ENCODE measurements around the gene GNAT3. TPM values are rescaled to one million over a fixed set of nuclear protein-coding genes. Genes with fewer than 3 reads are reported as not detected.

GNAT3 gene
- total RNA-seq: not detected

DNA sequence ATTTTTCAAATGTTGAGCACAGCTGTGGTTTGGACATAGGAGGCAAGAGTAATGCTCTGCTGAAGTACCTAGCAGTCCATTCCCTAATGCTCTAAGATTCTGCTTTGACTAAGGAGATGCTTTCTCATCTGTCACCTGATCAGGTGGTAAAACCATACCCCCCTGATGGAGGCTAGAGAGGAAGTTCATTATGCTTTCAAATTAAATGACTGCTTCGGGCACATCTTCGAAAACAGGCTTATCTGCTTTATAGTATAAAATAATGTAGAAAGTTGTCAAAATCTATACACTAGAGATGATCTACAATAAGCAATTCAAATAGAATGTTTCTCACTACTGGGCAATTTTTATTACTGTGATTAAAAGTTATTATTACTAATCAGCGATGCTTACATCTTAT, at the start of gene GNAT3:
TSS of gene GNAT3 (minus strand) at position 101 of the 400 bp plus-strand sequence. CDS start 138 bp downstream, outside the sequence.
- H3K27me3 ChIP-seq (ENCODE audit: insufficient read depth, low read length): no peaks in the 10 kb centered on the region
- H3K4me1 ChIP-seq (ENCODE audit: insufficient read depth, low read length): peaks cover 4% of the 10 kb centered on the region
- H3K9me3 ChIP-seq (ENCODE audit: low read depth, low read length): no peaks in the 10 kb centered on the region
- no peak within 1 kb of the TSS for H3K4me3 ChIP-seq (ENCODE audit: low read length)

DNA sequence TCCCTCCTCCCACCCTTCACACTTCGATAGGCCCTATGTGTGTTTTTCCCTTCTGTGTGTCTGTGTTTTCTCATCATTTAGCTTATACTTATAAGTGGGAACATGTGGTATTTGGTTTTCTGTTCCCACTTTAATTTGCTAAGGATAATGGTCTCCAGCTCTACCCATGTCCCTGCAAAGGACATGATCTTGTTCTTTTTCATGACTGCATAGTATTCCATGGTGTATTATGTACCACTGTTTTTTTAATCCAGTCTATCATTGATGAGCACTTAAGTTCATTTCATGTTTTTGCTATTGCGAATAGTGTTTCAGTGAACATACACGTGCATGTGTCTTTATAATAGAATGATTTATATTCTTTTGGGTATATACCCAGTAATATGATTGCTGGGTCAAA, 46.3 kb upstream of the GNAT3 start:
- Histone ChIP-seq H3K4me3 (ENCODE audit: low read length) (no peak overlapping the region), H3K4me1 (ENCODE audit: insufficient read depth, low read length) (no peaks in the 10 kb centered on the region), H3K9me3 (ENCODE audit: low read depth, low read length) (no peaks in the 10 kb centered on the region), H3K27me3 (ENCODE audit: insufficient read depth, low read length) (no peaks in the 10 kb centered on the region)

DNA sequence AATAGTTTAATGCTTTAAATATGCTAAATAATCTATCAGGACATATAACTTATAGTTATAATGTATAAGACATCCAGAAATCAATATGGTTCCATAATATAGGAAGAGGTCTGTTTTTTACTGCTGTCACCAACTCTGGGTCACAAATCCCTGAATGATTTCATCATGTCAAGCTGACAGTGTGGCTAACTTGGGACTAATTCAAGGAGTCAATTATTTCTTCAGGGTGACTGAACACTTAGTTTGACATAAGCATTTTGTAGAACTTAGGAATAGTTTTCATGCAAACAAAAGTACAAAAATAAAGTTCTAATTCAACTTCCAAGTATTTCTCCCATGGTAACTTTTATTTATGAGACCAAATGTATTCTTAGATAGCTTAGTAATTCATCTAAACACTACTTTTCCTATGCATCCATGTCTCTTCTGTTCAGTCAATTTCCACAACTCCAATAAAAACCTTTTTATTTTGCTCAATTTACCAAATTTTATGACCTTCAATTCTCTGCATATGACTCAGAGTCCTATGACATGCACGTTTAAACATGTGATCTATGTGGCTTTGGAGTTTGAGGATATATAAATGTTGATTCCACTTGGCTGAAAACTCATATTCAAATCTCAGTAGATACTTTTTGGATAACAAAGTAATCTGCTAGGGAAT, 40.3 kb upstream of the GNAT3 start:
- Histone ChIP-seq H3K9me3 (ENCODE audit: low read depth, low read length) (no peaks in the 10 kb centered on the region), H3K4me1 (ENCODE audit: insufficient read depth, low read length) (no peaks in the 10 kb centered on the region), H3K27me3 (ENCODE audit: insufficient read depth, low read length) (no peaks in the 10 kb centered on the region), H3K4me3 (ENCODE audit: low read length) (no peak overlapping the region)

DNA sequence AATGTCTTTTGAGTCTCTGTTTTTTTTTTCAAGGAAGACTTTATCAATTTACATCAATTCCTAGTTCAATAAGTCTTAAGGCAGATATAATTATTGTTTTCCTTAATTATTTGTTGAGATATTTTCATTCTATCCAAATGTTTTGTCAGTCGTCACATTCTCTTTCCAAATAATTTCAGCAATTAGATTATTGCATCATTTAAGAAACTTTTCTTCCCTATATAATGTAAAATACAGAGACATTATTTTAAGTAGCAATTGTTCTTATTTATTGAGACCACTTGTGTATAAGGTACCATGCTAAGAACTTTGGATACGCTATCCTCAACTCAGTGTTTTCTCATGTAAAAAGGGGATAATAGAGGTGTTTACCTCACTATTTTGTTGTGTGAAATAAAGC, 38.1 kb upstream of the GNAT3 start:
- no peak overlapping the region for H3K4me3 ChIP-seq (ENCODE audit: low read length)
- no peaks in the 10 kb centered on the region for H3K9me3 ChIP-seq (ENCODE audit: low read depth, low read length)
- H3K27me3 ChIP-seq (ENCODE audit: insufficient read depth, low read length): no peaks in the 10 kb centered on the region
- H3K4me1 ChIP-seq (ENCODE audit: insufficient read depth, low read length): no peaks in the 10 kb centered on the region

DNA sequence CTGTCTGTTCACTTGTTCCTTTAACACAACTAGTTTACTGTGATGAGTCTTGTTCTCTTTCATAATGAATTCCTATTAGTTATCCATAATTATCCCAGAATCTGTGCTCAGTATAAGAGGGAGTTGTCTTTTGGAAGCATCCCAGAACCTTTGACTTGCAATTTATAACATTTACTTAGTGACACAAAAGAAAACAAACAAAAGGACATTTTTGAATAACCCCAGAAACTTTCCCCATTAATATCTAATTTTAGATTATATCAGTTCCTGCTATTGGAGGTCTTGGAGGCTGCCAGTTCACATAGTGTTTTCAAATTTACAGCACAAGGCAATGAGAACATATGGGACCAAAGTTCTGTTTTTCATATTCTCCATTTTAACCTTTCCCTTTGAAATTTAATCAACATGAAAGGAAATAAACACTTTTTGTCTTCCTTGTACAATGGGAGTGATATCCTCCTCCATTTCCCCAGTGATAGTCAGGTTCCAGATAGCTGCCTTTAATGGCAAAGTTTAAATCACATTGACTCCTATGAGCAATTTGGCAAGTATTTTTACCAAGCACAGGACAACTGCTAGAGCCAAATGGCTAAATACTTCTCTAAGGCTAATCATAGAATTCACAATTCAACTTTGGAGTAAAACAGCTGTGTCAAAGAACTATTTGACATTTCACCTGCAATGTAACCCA, 37.1 kb upstream of the GNAT3 start:
- H3K4me3 ChIP-seq (ENCODE audit: low read length): no peak overlapping the region
- H3K4me1 ChIP-seq (ENCODE audit: insufficient read depth, low read length): no peaks in the 10 kb centered on the region
- no peaks in the 10 kb centered on the region for H3K9me3 ChIP-seq (ENCODE audit: low read depth, low read length)
- no peaks in the 10 kb centered on the region for H3K27me3 ChIP-seq (ENCODE audit: insufficient read depth, low read length)

DNA sequence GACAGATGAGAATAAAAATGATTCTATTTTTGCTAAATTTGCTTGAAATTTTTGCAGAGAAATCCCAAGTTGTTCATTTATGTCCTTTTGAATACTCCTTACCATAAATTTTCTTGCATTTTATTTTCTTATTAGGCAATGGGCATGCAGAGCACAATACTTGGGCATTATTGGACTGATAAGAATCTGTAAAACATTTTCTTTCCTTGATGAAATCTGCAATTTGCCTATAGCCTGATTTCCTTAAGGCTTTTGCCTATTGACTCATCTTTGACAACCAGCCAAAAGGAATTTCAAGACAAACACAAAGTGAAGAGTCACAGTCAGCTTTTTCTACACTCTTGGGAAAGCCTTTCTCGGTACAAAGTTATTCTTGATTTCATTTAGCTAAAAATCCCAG, 30.5 kb upstream of the GNAT3 start:
- Histone ChIP-seq H3K9me3 (ENCODE audit: low read depth, low read length) (no peaks in the 10 kb centered on the region), H3K27me3 (ENCODE audit: insufficient read depth, low read length) (no peaks in the 10 kb centered on the region), H3K4me1 (ENCODE audit: insufficient read depth, low read length) (peaks cover 8% of the 10 kb centered on the region), H3K4me3 (ENCODE audit: low read length) (no peak overlapping the region)

DNA sequence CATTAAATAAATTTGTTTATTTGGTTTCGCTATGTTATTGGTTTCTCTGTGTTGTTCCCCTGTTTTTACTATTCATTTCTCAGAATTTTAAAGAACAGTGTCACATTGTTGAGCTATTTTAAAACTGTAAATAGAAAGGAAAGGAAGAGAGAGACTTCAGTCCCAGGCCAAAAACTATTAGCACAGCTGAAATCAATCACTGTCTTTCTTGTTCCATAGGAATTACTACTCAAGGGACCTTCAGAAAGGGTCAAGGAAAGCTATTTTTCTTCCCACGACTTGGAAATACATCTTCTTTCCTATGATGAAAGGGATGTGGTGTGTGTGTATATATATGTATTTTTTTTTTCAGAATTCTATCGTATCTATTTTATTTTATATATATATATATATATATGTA, 29.0 kb upstream of the GNAT3 start:
- Histone ChIP-seq H3K9me3 (ENCODE audit: low read depth, low read length) (no peaks in the 10 kb centered on the region), H3K4me1 (ENCODE audit: insufficient read depth, low read length) (peaks cover 8% of the 10 kb centered on the region), H3K27me3 (ENCODE audit: insufficient read depth, low read length) (no peaks in the 10 kb centered on the region), H3K4me3 (ENCODE audit: low read length) (no peak overlapping the region)

DNA sequence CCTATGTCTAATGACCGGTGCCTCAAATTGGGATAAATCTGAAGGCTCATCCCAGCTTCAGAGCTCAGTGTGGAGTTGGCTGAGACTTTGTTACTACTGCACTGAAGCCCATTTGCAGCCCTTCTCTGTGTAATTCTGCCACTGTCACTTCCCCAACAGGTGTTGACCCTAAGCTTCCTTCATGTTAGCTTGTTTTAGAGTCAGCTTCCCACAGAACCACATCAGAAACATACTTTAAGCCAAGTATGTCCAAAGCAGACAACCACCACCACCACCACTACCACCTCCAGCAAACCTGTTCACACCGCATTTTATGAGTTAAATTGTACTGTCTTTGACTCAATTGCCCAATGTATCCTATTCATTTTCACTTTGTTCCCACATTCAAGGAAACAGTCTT, 25.2 kb upstream of the GNAT3 start:
- Histone ChIP-seq H3K4me3 (ENCODE audit: low read length) (no peak overlapping the region), H3K27me3 (ENCODE audit: insufficient read depth, low read length) (no peaks in the 10 kb centered on the region), H3K9me3 (ENCODE audit: low read depth, low read length) (no peaks in the 10 kb centered on the region), H3K4me1 (ENCODE audit: insufficient read depth, low read length) (peaks cover 8% of the 10 kb centered on the region)

DNA sequence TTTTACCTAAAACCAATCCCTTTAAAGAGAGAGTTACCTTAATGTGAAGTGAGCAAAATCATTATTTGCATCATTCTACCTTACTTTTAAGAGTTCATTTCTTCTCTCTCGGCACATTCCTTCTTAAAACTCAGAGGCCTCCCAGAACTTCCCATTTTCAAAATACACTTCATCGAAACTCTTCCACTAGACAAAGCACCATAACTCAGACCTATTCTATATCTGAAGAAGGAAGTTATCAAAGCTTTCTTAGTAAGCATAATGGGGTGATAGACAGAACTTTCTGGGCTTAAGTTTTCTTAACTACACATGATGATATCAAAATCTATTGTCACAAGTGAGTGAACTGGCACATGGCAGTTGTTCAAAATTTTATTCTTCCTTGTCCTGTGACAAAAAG, 24.6 kb upstream of the GNAT3 start:
- H3K9me3 ChIP-seq (ENCODE audit: low read depth, low read length): no peaks in the 10 kb centered on the region
- peaks cover 8% of the 10 kb centered on the region for H3K4me1 ChIP-seq (ENCODE audit: insufficient read depth, low read length)
- H3K4me3 ChIP-seq (ENCODE audit: low read length): no peak overlapping the region
- H3K27me3 ChIP-seq (ENCODE audit: insufficient read depth, low read length): no peaks in the 10 kb centered on the region

DNA sequence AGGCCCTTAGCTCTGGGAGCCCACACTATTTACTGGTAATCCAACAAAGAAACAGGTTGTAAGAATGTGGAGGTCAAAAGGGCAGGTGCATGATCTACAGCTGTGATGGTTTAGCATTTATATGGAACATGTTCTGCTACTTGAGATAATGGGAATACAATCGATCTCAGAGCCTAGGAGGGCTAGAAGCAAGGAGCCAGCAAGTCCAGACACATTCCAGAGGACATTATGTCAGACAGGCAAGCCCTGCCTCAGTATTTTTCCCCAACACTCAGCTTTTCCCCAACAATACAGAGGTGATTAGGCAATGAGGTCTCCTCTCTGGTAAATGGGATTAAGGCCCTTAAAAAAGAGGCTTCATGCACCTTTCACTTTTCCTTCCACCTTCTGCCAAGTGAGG, 21.4 kb upstream of the GNAT3 start:
- Histone ChIP-seq H3K27me3 (ENCODE audit: insufficient read depth, low read length) (no peaks in the 10 kb centered on the region), H3K9me3 (ENCODE audit: low read depth, low read length) (no peaks in the 10 kb centered on the region), H3K4me3 (ENCODE audit: low read length) (no peak overlapping the region), H3K4me1 (ENCODE audit: insufficient read depth, low read length) (peaks cover 6% of the 10 kb centered on the region)

DNA sequence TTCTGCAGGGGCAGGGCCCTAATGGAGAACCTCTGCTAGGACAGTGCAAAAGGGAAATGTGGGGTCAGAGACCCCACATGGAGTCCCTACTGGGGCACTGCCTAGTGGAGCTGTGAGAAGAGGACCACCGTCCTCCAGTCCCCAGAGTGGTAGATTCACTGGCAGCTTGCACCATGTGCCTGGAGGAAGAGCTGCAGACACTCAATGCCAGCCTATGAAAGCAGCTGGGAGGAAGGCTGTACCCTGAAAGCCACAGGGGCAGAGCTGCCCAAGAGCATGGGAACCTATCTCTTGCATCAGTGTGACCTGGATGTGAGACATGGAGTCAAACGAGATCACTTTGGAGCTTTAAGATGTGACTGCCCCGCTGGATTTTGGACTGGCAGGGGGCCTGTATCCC, 20.3 kb upstream of the GNAT3 start:
- Histone ChIP-seq H3K4me1 (ENCODE audit: insufficient read depth, low read length) (no peaks in the 10 kb centered on the region), H3K9me3 (ENCODE audit: low read depth, low read length) (no peaks in the 10 kb centered on the region), H3K27me3 (ENCODE audit: insufficient read depth, low read length) (no peaks in the 10 kb centered on the region), H3K4me3 (ENCODE audit: low read length) (no peak overlapping the region)

DNA sequence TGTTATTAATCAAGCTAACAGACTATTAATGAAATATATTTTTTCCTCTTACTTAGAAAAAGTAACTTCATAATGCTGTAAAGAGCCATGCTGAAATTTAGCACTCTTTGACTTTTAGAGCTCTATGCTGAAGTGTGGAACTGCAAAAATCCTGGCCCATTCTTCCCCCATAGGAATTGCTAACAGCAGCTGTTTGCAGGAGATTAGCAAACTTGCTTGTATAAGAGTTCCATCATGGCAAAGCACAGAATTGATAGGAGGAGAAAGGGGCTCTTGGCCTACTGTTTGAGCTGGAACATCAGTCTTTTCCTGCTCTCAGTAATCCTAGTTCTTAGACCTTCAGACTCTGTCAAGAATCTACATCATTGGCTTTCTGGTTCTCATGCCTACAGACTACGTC, 18.3 kb upstream of the GNAT3 start:
- H3K9me3 ChIP-seq (ENCODE audit: low read depth, low read length): no peaks in the 10 kb centered on the region
- no peak overlapping the region for H3K4me3 ChIP-seq (ENCODE audit: low read length)
- H3K27me3 ChIP-seq (ENCODE audit: insufficient read depth, low read length): no peaks in the 10 kb centered on the region
- no peaks in the 10 kb centered on the region for H3K4me1 ChIP-seq (ENCODE audit: insufficient read depth, low read length)

DNA sequence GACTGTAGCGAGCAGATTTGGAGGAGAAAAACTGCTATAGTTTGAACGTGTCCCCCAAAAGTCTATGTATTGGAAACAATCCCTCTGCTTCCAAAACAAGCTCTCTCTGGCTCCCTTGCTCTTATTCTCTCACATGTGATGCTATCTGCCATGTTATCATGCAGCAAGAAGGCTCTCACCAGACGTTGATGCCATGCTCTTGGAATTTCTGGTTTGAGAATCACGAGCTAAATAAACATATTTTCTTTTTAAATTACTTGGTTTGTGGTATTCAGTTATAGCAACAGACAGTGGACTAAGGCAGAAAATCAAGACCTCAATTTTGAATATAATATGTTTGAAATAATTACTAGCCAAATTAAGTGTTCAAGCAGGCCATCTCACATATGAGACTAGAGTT, 17.5 kb upstream of the GNAT3 start:
- Histone ChIP-seq H3K27me3 (ENCODE audit: insufficient read depth, low read length) (no peaks in the 10 kb centered on the region), H3K9me3 (ENCODE audit: low read depth, low read length) (no peaks in the 10 kb centered on the region), H3K4me1 (ENCODE audit: insufficient read depth, low read length) (no peaks in the 10 kb centered on the region), H3K4me3 (ENCODE audit: low read length) (no peak overlapping the region)

DNA sequence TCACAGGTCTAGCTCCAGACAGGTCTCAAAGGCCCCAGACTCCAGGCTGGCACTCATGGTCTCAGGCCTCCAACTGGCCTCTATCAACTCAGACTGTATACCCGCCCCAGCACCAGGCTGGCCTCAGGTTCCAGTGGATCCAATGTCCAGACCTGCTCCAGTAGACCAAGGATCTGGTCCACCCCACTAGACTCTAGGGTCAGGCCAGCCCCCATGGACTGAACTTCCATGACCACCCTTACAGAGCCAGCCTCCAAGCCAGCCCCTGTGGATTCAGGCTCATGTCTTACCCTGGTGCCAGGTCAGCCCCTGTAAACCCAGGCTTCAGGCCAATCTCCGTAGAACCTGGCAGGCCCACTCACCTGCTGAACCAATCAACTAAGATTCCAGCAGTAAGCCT, 16.8 kb upstream of the GNAT3 start:
- no peak overlapping the region for H3K4me3 ChIP-seq (ENCODE audit: low read length)
- H3K4me1 ChIP-seq (ENCODE audit: insufficient read depth, low read length): no peaks in the 10 kb centered on the region
- H3K9me3 ChIP-seq (ENCODE audit: low read depth, low read length): no peaks in the 10 kb centered on the region
- no peaks in the 10 kb centered on the region for H3K27me3 ChIP-seq (ENCODE audit: insufficient read depth, low read length)

DNA sequence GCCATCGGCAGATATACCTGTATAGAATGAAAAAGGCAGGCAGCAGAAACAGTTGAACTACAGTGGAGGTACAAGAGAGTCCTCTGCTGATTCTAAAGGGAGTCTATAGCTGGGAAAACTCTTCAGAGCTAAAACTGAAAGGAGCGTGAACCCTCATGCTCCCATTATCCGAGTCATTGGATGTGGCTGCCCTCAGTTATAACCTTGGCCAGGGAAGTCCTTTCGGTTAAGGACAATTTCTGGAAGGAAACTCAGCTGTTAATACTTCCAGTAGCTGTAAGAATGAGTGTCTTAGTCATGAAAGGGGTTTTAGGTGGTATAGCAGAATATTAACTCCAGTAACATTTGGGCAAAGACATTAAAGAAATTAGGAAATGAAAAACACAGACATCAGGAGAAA, 14.6 kb upstream of the GNAT3 start:
- Histone ChIP-seq H3K9me3 (ENCODE audit: low read depth, low read length) (no peaks in the 10 kb centered on the region), H3K4me3 (ENCODE audit: low read length) (no peak overlapping the region), H3K27me3 (ENCODE audit: insufficient read depth, low read length) (no peaks in the 10 kb centered on the region), H3K4me1 (ENCODE audit: insufficient read depth, low read length) (no peaks in the 10 kb centered on the region)

DNA sequence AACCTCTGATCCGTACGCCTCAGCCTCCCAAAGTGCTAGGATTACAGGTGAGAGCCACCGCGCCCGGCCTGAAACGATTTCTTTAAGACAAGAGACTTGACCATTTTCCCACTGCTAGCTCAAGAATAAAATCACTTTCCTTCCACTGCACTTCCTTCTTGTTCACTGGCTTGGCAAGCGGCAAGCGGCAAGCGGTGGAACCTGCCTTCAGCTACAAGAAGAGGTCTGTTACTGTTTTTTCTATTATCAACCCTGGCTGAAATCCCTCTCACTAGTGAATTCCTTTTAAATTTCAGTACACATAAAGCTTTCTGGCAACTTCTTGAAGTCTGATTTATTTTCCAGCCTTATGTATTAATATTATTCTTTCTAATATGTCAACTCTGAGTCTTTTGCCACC, 12.8 kb upstream of the GNAT3 start:
- no peaks in the 10 kb centered on the region for H3K4me1 ChIP-seq (ENCODE audit: insufficient read depth, low read length)
- H3K27me3 ChIP-seq (ENCODE audit: insufficient read depth, low read length): no peaks in the 10 kb centered on the region
- no peaks in the 10 kb centered on the region for H3K9me3 ChIP-seq (ENCODE audit: low read depth, low read length)
- H3K4me3 ChIP-seq (ENCODE audit: low read length): no peak overlapping the region

Measured in mononuclear cell (primary cell).